Measurements from ENCODE around the gene GJE1.
"Not testable (repeated sequence)": the region's sequence is repeated elsewhere in the genome, so short reads cannot be mapped to it uniquely, and the experiment has no call there.

Gene GJE1

GRCh38 chr6:142132625-142133024, at the start of gene GJE1:
Gene GJE1, plus strand, starts transcription at chr6:142132925. Its CDS starts 234 bp downstream, at chr6:142133159.
- no peak for DNase-seq (ENCODE audit: low read depth in 2 of 2)

- DNase-seq (ENCODE audit: low read depth in 2 of 2), result no peak
Observed at GRCh38 chr6:142087950-142088857, 44.5 kb upstream of the GJE1 start.

- no peak for DNase-seq (ENCODE audit: low read depth in 2 of 2)
Observed at GRCh38 chr6:142088858-142089216, 43.9 kb upstream of the GJE1 start.

- DNase-seq (ENCODE audit: low read depth in 2 of 2), result not testable (repeated sequence)
Observed at GRCh38 chr6:142104820-142105219, 27.9 kb upstream of the GJE1 start.

- not testable (repeated sequence) for DNase-seq (ENCODE audit: low read depth in 2 of 2)
Observed at GRCh38 chr6:142110820-142111219, 21.9 kb upstream of the GJE1 start.

- peak; percentile 16 to 32 for DNase-seq (ENCODE audit: low read depth in 2 of 2)
Observed at GRCh38 chr6:142112451-142113061, 20.2 kb upstream of the GJE1 start.

GRCh38 chr6:142117366-142117765, 15.4 kb upstream of the GJE1 start:
- DNase-seq (ENCODE audit: low read depth in 2 of 2), result no peak

- no peak for DNase-seq (ENCODE audit: low read depth in 2 of 2)
Observed at GRCh38 chr6:142118328-142118727, 14.4 kb upstream of the GJE1 start.

GRCh38 chr6:142118925-142119324, 13.8 kb upstream of the GJE1 start:
- DNase-seq (ENCODE audit: low read depth in 2 of 2), result no peak

- DNase-seq (ENCODE audit: low read depth in 2 of 2), result no peak
Observed at GRCh38 chr6:142121342-142121741, 11.4 kb upstream of the GJE1 start.

GRCh38 chr6:142130814-142131213, 1.9 kb upstream of the GJE1 start:
- no peak for DNase-seq (ENCODE audit: low read depth in 2 of 2)

GRCh38 chr6:142138876-142139275, 6.2 kb downstream of the GJE1 start:
- DNase-seq (ENCODE audit: low read depth in 2 of 2), result no peak

GRCh38 chr6:142141531-142141930, 8.8 kb downstream of the GJE1 start:
- DNase-seq (ENCODE audit: low read depth in 2 of 2), result not testable (repeated sequence)

GRCh38 chr6:142146828-142147662, 14.3 kb downstream of the GJE1 start, which contains the start of the genes NMBR and VTA1:
Gene NMBR, minus strand, starts transcription at chr6:142147122. Its CDS starts 58,464 bp downstream, at chr6:142088658.
Gene VTA1, plus strand, starts transcription at chr6:142147263. Its CDS starts 25 bp downstream, at chr6:142147288.
- DNase-seq (ENCODE audit: low read depth in 2 of 2), result peak; percentile 89 to 95

- DNase-seq (ENCODE audit: low read depth in 2 of 2), result no peak
Observed at GRCh38 chr6:142152746-142153145, 20.0 kb downstream of the GJE1 start.

GRCh38 chr6:142153196-142153595, 20.5 kb downstream of the GJE1 start:
- no peak for DNase-seq (ENCODE audit: low read depth in 2 of 2)

GRCh38 chr6:142154336-142154735, 21.6 kb downstream of the GJE1 start:
- no peak for DNase-seq (ENCODE audit: low read depth in 2 of 2)

- no peak for DNase-seq (ENCODE audit: low read depth in 2 of 2)
Observed at GRCh38 chr6:142155091-142155490, 22.4 kb downstream of the GJE1 start.

GRCh38 chr6:142155895-142156757, 23.4 kb downstream of the GJE1 start:
- no peak for DNase-seq (ENCODE audit: low read depth in 2 of 2)

- not testable (repeated sequence) for DNase-seq (ENCODE audit: low read depth in 2 of 2)
Observed at GRCh38 chr6:142156758-142157068, 24.0 kb downstream of the GJE1 start.

GRCh38 chr6:142162780-142163179, 30.1 kb downstream of the GJE1 start:
- no peak for DNase-seq (ENCODE audit: low read depth in 2 of 2)

Measured in activated CD8-positive, alpha-beta memory T cell treated with anti-CD3 and anti-CD28 coated beads for 4 hours (primary cell).